Stimulated activated memory B cell treated with anti-CD40 and anti-IgM and Interleukin-4, amounts not matched to agents 10 μg/mL and 1 μg/mL and 100 μg/mL, for 72 hours (primary cell): ENCODE measurements around the gene TECRL.

Experiments used
- ATAC-seq: fragments of 150-1000 bp; cut with Tn5 transposase; 2 replicates; pipeline ENCODE4 v1.10.0; 2021
- H3K27ac Mint-ChIP-seq: one replicate; pipeline ENCODE4 v1.8.0; 2022; ENCODE audit warnings: mild to moderate bottlenecking, mixed read lengths
- H3K27me3 Mint-ChIP-seq: one replicate; pipeline ENCODE4 v1.8.0; 2022; ENCODE audit warnings: mixed read lengths
- H3K36me3 Mint-ChIP-seq: one replicate; pipeline ENCODE4 v1.8.0; 2022; ENCODE audit warnings: mixed read lengths
- H3K4me1 Mint-ChIP-seq: one replicate; pipeline ENCODE4 v1.8.0; 2022; ENCODE audit warnings: mixed read lengths
- H3K4me3 Mint-ChIP-seq: one replicate; pipeline ENCODE4 v1.8.0; 2022; ENCODE audit warnings: mild to moderate bottlenecking, moderate library complexity, mixed read lengths
- H3K9me3 Mint-ChIP-seq: one replicate; pipeline ENCODE4 v1.8.0; 2022; ENCODE audit warnings: mixed read lengths

The TECRL gene

DNA sequence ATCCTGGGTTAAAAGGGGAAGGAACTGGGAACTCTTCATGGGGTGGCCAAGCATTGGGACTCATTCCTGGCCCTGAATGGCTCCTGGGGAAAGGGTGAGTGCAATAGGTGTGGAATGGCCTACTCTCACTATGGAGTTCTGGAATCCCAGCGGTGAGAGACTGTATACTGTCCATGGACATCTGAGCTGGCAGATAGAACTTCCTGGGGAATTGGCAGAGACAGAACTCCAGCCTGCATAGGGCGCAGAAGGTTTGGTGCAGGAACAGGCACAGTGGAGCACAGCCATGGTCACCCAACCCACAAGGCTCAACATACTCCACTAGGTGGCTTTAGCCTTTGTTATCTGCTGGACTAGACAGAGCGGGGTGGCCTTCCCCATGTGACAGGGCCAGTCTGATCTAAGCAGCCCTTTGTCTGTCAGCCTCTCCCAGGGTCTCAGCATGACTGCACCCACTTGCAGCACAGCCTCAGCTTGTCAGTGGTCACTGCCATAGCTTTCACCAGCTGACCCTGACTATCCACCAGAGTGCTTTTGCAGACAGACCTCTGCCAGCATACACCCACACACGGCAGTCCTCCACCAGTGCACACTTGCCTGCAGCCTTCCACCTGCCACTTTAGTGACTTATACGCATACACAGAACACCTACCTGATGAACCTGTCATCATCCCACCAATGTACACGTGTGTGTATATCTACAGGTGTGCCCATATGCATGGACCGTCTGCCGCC is 48.4 kb downstream of the TECRL start:
- H3K27ac Mint-ChIP-seq, result no peak overlapping the region
- H3K9me3 Mint-ChIP-seq, result no peaks in the 10 kb centered on the region
- peak; percentile 24 for ATAC-seq
- no peaks in the 10 kb centered on the region for H3K36me3 Mint-ChIP-seq
- no peaks in the 10 kb centered on the region for H3K4me1 Mint-ChIP-seq
- H3K4me3 Mint-ChIP-seq, result no peak overlapping the region
- no peaks in the 10 kb centered on the region for H3K27me3 Mint-ChIP-seq

DNA sequence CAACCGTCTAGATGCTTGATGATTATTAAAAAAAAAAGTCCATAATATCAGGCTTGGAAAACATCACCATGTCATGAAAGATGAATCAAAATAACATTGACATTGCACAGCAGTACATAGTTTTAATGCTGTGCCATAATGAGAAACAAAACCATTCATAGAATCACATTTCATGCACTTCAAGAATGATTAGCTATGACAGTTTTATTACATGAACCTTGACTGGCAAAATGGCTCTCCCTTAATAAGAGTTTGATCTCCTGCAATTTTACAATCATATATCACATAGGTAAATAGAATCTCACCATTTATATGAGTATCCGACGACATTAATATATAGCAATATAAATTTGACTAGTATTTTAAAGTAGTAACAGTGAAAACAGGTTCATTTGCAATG is 49.8 kb downstream of the TECRL start:
- H3K27ac Mint-ChIP-seq, result no peak overlapping the region
- ATAC-seq, result no peak
- no peaks in the 10 kb centered on the region for H3K36me3 Mint-ChIP-seq
- H3K9me3 Mint-ChIP-seq, result no peaks in the 10 kb centered on the region
- H3K4me3 Mint-ChIP-seq, result no peak overlapping the region
- no peaks in the 10 kb centered on the region for H3K27me3 Mint-ChIP-seq
- no peaks in the 10 kb centered on the region for H3K4me1 Mint-ChIP-seq

DNA sequence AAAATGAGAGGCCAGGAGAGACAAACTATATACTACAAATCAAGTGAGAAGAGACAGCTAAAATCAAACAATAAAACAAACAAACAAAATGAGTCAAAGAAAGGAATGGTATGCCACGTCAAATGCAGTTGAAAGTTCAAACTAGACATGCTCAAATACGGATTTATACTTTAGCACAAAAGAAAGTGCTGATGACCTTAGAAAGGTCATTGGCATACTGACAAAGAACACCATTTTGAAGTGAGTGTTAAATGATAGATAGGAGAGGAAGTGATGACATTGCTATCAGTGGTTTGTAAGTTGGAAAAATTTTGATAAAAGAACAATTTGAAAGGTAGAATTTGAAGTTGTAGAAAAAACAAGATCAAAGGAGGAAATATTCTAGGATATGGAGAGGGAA is 55.3 kb downstream of the TECRL start:
- Mint-ChIP-seq H3K9me3 (peaks cover 3% of the 10 kb centered on the region), H3K4me3 (no peak overlapping the region), H3K36me3 (no peaks in the 10 kb centered on the region), H3K27me3 (no peaks in the 10 kb centered on the region), H3K27ac (no peak overlapping the region), H3K4me1 (no peaks in the 10 kb centered on the region)
- ATAC-seq, result no peak

DNA sequence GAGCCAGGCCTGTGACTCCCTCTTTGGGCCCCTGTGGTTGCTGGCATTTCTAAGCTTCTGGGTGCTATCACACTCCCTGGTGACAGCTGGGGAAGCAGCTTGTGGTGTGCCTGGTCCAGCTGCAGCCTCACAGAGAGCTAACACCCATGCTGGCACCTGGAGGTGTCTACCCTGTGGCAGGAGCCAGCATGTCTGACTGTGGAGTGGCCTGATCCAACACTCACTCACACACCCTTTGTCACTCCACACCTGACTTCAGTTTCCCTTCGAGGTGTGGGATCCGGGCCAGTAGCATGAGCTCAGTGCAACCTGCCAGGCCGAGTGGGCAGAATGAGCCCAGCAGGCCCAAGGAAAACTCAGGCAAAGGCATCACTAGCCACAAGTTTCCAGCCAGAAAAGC is 67.5 kb downstream of the TECRL start:
- H3K4me1 Mint-ChIP-seq, result no peaks in the 10 kb centered on the region
- H3K27ac Mint-ChIP-seq, result no peak overlapping the region
- H3K9me3 Mint-ChIP-seq, result no peaks in the 10 kb centered on the region
- H3K36me3 Mint-ChIP-seq, result no peaks in the 10 kb centered on the region
- no peaks in the 10 kb centered on the region for H3K27me3 Mint-ChIP-seq
- ATAC-seq, result no peak
- H3K4me3 Mint-ChIP-seq, result no peak overlapping the region

DNA sequence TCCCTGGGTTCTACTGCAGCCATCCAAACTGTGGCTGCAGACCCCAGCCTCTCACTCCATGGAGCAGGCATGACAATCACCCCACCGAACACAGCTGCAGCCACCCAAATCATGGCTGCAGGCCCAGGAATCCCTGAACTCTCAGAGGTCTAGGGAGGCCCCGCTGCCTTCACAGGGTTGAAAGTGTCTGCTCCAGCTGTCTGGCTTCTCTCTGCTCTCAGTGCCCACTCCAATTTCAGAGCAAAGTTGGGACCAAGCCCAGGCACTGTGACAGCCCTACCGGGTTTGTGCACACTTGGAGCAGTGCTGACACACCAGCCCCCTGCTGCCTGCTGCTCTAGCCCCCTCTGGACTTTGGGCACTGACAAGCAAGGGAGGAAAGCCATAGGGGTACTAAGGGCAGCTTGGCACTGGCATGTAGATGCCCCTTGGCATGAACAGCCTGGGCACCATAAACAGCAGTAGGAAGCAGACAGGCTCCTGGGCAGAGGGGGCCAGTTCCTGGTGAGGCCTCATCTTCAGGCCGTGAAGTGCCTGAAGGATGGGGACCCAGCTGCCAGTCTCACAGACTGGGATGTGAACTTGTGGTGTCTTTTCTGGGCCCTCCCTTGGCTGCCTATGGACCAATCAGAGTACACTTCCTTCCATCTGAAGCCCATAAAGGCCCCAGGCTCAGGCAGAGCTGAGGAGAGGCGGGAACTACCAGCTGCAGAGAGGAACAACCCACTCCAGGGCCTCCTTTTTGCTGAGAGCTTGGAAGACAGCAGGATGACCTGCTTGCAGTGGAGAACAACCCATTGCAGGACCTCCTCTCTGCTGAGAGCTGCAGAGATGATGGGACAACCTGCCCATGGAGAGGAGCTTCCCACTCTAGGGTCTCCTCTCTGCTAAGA is 68.8 kb downstream of the TECRL start:
- Mint-ChIP-seq H3K36me3 (no peaks in the 10 kb centered on the region), H3K4me1 (no peaks in the 10 kb centered on the region), H3K4me3 (no peak overlapping the region), H3K9me3 (no peaks in the 10 kb centered on the region), H3K27ac (no peak overlapping the region), H3K27me3 (no peaks in the 10 kb centered on the region)
- no peak for ATAC-seq

DNA sequence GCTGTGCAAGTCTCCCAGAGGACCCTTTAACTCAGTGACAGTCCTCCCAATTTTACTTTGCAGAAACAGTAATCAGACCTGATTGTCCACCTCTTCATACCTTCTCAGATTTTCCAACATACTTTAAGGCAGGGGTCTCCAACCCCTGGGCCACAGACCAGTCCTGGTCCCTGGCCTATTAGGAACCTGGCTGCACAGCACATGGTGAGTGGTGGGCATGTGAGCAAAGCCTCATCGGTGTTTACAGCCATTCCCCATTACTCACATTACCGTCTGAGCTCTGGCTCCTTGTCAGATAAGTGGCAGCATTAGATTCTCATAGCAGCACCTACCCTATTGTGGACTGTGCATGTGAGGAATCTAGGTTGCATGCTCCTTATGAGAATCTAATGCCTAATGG is 74.3 kb downstream of the TECRL start:
- no peaks in the 10 kb centered on the region for H3K36me3 Mint-ChIP-seq
- H3K27ac Mint-ChIP-seq, result no peak overlapping the region
- no peaks in the 10 kb centered on the region for H3K27me3 Mint-ChIP-seq
- no peaks in the 10 kb centered on the region for H3K4me1 Mint-ChIP-seq
- peak; percentile 50 for ATAC-seq
- no peaks in the 10 kb centered on the region for H3K9me3 Mint-ChIP-seq
- no peak overlapping the region for H3K4me3 Mint-ChIP-seq

DNA sequence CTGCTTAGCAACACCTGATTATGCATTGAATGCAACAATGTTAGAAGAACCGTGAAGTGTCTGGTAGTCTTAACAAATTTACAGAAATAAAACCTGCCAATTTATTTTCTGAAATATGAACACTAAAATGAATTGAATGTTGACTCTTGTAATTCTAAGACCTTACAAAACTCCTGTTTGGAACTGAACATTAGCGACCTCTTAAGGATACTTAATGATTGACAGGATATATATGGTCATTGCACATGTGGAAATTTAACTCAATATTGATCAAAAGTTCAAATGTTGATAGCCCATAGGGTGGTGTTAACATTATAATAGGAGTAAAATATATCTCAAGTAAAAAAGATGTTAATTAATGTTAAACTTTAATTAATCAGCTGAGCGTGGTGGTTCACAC is 79.1 kb downstream of the TECRL start:
- Mint-ChIP-seq H3K36me3 (no peaks in the 10 kb centered on the region), H3K9me3 (no peaks in the 10 kb centered on the region), H3K4me1 (no peaks in the 10 kb centered on the region), H3K27ac (no peak overlapping the region), H3K27me3 (no peaks in the 10 kb centered on the region), H3K4me3 (no peak overlapping the region)
- ATAC-seq, result no peak

DNA sequence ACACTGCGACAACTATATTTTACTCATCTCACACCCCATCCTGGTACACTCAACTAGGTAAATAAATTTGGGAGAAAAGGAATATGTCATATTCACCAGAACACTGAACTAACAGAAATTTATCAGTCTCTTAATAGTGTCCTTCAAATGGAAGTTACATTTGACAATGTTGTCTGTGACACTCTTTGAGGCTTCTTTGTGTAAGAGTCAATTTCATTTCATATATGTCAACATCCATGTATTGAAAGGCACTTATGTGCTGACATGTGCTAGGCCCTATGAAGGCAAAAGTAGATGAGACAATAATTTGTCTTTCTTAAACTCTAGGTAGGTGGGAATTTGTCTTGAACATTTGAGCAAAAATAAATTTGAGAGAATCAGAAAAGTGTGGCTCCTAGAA is 82.0 kb downstream of the TECRL start:
- Mint-ChIP-seq H3K36me3 (no peaks in the 10 kb centered on the region), H3K9me3 (peaks cover 3% of the 10 kb centered on the region), H3K27ac (no peak overlapping the region), H3K4me3 (no peak overlapping the region), H3K27me3 (no peaks in the 10 kb centered on the region), H3K4me1 (no peaks in the 10 kb centered on the region)
- no peak for ATAC-seq

DNA sequence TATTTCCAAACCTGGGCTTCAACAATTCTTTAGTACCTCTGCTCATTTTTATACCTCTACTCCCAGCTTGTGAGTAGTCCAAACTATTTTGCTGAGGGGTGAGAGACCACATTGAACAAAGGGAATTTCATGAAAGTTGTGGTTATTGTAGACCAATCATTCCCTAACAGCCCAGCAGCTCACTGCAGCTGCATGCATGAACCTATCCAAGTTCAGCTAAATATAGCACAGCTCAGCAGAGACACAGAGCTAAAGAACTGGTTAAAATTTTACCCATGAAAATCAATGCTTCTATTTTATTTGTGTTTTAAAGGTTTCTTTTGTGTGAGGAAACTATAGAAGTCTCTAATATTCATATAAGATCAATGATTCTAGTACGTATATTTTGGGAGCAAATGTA is 82.7 kb downstream of the TECRL start:
- Mint-ChIP-seq H3K4me1 (no peaks in the 10 kb centered on the region), H3K27ac (no peak overlapping the region), H3K36me3 (no peaks in the 10 kb centered on the region), H3K4me3 (no peak overlapping the region), H3K9me3 (peaks cover 4% of the 10 kb centered on the region), H3K27me3 (no peaks in the 10 kb centered on the region)
- no peak for ATAC-seq

DNA sequence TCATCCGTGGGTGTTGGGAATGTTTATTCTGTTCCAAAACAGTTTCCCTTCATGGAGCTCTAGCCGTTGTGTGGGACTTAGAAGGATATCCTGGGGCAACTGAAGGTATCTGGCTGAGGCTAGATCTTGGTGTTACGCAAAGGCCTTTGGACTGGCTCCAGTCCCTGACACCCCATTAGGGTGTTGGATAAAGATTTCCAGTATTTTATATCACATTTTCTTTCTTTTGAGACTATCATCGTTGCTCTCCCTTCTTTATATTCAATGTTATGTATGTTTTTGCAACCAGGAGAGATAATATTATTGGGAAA is 103.0 kb downstream of the TECRL start:
- H3K27me3 Mint-ChIP-seq, result no peaks in the 10 kb centered on the region
- H3K27ac Mint-ChIP-seq, result no peak overlapping the region
- no peaks in the 10 kb centered on the region for H3K36me3 Mint-ChIP-seq
- H3K4me1 Mint-ChIP-seq, result no peaks in the 10 kb centered on the region
- ATAC-seq, result no peak
- peaks cover 6% of the 10 kb centered on the region for H3K9me3 Mint-ChIP-seq
- H3K4me3 Mint-ChIP-seq, result no peak overlapping the region

DNA sequence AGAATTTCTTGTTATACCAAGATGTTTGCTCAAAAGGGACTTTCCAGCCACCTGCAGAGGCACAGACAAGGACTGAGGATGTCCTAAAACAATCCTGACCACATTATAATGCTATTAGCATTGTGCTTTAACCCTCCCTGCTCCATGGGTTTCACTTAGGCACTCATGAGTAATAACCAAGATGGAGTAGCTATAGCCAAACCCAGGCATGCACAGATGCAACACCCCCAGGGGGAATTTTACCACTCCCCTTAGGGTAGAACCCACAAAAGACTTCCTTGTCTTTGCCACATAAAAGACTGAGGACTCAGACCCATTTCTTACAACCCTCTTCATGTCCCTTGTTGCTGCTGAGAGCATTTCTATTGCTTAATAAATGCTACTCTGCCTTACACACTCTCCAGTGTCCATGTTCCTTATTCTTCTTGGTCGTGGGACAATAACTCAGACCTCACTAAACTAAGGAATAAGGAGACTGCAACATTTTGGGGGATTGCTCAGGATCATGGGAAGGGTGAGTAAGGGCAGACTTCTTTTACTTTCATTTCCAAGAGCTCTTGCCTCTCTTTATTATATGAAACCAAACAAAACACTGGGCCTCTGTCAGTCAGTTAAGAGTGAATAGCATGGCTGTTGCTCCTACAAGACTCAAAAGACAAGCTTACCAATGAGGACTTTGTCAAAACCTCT is 103.5 kb downstream of the TECRL start:
- Mint-ChIP-seq H3K27ac (no peak overlapping the region), H3K4me3 (no peak overlapping the region), H3K27me3 (no peaks in the 10 kb centered on the region), H3K9me3 (peaks cover 6% of the 10 kb centered on the region), H3K36me3 (no peaks in the 10 kb centered on the region), H3K4me1 (no peaks in the 10 kb centered on the region)
- ATAC-seq, result no peak

DNA sequence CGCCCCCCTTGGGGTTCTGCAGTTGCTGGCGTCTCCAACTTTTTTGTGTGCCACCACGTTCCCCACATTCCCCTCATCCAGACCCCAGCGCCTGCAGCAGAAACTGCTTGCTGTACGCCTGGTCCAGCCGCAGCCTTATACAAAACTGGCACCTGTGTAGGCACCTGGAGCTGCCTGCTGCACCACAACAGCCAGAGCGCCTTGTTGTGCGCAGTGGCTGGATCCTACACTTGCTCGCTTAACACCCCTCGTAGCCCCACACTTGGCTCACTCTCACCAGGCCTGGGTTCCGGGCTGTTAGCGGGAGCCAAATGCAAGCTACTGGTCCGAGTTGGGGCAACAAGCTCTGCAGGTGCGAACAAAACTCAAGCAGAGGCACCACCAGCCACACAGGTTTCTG is 136.8 kb downstream of the TECRL start:
- Mint-ChIP-seq H3K27me3 (no peaks in the 10 kb centered on the region), H3K4me3 (no peak overlapping the region)

DNA sequence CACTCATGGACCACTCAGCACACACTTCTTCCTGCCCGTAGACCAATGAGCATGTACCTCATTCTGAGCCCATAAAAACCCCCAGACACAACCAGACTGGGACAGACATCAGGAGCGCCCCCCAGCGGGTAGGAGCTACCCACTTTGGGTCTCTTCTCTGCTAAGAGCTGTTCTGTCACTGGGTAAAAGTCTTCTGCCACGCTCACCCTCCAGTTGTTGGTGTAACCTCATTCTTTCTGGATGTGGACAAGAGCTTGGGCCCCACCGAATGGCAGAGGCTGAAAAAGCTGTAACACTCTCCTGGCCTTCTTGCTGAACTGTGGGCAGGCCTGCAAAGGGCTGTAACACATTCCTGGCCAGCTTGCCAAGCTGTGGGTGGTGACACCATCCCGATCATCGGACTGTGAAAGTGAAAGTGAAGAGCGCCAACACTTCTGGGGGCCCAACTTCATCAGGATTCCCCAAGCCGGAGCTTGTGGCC is 137.6 kb downstream of the TECRL start:
- no peaks in the 10 kb centered on the region for H3K27me3 Mint-ChIP-seq
- ATAC-seq, result no peak
- H3K4me3 Mint-ChIP-seq, result no peak overlapping the region
- H3K36me3 Mint-ChIP-seq, result no peaks in the 10 kb centered on the region
- H3K4me1 Mint-ChIP-seq, result no peaks in the 10 kb centered on the region
- peaks cover 7% of the 10 kb centered on the region for H3K9me3 Mint-ChIP-seq
- H3K27ac Mint-ChIP-seq, result no peak overlapping the region

More for the DNA sequence above, 136.8 kb downstream of the TECRL start:
- ATAC-seq, result no peak
- Mint-ChIP-seq H3K4me1 (no peaks in the 10 kb centered on the region), H3K36me3 (no peaks in the 10 kb centered on the region), H3K27ac (no peak overlapping the region), H3K9me3 (no peaks in the 10 kb centered on the region)

DNA sequence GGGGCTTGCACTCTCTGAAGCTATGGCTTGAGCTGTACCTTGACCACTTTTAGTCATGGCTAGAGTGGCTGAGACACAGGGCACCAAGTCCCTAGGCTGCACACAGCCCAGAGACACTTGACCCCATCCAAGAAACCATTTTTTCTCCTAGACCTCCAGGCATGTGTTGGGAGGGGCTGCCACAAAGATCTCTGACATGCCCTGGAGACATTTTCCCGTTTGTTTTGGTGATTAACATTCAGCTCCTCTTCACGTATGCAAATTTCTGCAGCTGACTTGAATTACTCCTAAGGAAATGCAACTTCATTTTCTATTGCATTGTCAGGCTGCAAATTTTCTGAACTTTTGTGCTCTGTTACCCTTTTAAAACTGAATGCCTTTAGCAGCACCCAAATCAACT is 142.6 kb downstream of the TECRL start:
- no peaks in the 10 kb centered on the region for H3K36me3 Mint-ChIP-seq
- H3K27ac Mint-ChIP-seq, result no peak overlapping the region
- no peak overlapping the region for H3K4me3 Mint-ChIP-seq
- ATAC-seq, result no peak
- H3K9me3 Mint-ChIP-seq, result peaks cover 9% of the 10 kb centered on the region
- no peaks in the 10 kb centered on the region for H3K27me3 Mint-ChIP-seq
- no peaks in the 10 kb centered on the region for H3K4me1 Mint-ChIP-seq

DNA sequence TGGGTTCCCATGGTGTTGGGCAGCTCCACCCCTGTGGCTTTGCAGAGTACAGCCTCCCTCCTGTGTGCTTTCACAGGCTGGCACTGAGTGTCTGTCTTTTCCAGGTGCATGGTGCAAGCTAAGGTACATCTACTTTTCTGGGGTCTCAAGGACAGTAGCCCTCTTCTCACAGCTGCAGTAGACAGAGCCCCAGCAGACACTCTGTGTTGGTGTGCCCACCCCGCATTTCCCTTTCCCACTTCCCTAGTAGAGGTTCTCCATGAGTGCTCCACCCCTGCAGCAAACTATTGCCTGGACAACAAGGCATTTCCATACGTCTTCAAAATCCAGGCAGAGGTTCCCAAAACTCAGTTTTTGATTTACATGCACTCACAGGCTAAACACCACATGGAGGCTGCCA is 143.0 kb downstream of the TECRL start:
- no peaks in the 10 kb centered on the region for H3K27me3 Mint-ChIP-seq
- H3K27ac Mint-ChIP-seq, result no peak overlapping the region
- no peak for ATAC-seq
- no peaks in the 10 kb centered on the region for H3K4me1 Mint-ChIP-seq
- H3K36me3 Mint-ChIP-seq, result no peaks in the 10 kb centered on the region
- H3K4me3 Mint-ChIP-seq, result no peak overlapping the region
- peaks cover 9% of the 10 kb centered on the region for H3K9me3 Mint-ChIP-seq
